Activated effector memory CD4-positive, alpha-beta T cell treated with Interleukin-2 at 50 U/mL for 16 hours (primary cell): Measurements from ENCODE around the gene VWA8.
"Not testable (repeated sequence)": the region's sequence is repeated elsewhere in the genome, so short reads cannot be mapped to it uniquely, and the experiment has no call there.

Experiments
- DNase-seq: peaks from one replicate; pipeline ENCODE4 v3.0.0-alpha.2; 2020

Gene VWA8

GRCh38 chr13:41919741-41920487 is 41.0 kb downstream of the VWA8 start:
- no peak for DNase-seq

DNA sequence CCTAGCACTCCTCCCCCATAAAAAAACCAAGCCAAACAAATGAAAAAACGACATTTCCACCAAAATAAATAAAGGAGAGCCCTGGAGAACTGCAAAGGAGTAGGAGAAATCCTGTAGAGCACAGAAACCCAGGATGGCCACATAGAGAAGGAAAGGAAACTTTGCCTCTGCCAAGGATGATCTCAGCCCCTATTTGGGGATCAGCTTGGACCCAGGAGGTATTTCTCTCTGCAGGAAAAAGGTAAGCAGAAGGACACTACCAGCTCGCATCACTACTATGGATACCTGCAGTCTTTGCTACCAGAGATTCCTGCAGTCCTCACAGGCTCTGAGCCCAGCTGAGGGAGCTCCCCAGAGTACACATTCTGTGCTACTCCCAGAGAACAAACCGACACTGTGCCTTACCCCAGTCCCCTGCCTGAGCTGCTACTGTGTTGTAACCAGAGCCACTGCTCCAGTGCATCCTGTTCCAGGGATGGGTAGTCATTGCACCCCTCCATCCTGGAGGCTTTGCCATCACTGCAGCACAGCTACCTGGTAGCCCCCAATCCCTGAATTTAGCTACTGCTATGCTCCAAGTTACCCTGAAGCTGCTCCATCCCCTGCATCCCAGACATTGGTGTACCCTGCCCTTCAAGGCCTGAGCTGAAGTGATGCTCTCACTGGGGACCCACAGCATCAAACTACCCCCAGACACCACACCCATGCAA is 41.7 kb downstream of the VWA8 start:
- DNase-seq = no peak

DNA sequence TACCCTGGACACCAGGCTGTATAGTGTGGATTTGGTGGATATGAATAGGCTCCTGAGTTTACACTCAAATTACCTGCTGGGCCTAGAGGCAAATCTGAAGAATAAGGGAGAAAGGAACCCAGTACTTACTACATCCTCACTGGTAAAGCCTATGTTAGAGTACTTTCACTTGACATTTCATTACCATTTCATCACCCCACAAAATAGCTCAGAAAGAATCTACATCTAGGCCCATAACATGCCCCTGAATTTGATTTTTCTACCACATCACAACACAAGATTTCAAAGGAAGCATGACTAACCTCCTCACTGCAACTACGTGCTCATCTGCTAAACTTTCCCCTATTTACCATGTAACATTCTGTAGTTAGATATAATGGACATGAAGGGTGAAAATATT is 43.3 kb downstream of the VWA8 start:
- no peak for DNase-seq

DNA sequence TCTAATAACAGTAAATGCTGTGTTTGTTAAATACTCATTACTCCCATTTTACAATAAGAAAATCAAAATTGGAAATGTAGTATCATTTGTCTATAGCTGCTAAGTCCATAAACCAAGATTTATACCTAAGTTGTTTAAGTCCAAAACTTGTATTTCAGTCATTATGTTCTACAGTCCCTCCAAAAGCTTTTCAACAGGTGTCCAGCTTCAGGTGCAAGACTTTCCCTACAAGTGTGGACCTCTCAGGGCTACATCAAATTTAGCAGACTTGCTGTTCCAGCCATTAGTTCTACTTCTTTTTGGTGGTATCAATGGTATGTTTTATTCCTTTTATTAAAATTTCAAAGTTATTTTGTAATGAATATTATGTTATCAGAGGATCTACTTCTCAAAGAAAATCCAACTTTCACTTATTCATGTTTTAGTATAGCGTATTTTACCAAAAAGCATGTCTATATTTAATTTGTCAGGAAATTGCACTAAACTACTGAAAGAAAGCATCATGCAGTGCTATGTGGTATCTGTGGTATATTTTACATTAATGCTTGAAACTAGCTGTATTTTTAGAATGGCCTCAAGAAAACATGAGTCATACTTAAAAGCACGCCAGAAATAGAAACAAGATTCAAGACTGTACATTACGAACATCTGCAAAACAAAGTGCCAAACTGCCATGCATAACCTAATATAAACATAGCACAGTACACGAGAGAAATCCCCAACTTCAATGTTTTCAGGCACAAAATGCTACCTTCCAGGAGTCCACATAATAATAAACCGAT is 44.5 kb downstream of the VWA8 start:
- no peak for DNase-seq

- no peak for DNase-seq
Observed at GRCh38 chr13:41915081-41915480, 45.8 kb downstream of the VWA8 start.

DNA sequence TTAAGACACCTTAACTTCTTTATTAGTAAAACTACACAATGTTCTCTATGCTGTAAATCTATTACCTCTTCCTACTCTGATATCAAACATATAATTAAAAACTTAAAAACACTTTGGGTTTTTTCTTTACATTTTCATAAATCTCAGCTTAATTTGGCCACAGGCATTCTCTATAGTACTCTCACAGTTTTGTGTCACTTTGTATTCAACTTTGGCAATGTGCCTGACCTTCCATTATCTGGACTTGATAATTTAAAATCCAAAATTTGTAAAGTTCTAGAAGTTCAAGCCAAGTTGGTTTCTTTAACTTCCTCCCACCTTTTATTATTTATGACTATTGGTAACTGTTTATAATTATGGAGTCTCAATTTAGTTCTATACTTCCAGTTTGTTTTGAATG is 46.4 kb downstream of the VWA8 start:
- no peak for DNase-seq

DNA sequence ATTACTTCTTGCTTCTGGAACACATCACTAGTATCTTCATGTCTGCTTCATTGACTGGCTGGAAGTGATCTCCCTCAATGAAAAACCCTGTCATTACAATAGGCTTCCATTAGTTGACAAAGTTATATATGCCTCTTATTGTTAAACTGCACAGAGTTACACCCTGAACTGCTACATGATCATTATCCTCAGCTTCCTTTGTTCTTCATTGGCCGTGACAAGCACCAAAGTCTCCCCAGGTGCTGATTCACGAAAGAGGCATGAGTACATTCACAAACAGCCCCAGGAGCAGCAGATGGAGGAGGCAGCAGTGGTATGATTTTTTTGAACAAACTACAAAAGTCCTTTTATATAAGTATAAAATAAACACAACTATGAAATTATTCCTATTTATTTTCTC is 51.4 kb downstream of the VWA8 start:
- no peak for DNase-seq

- no peak for DNase-seq
Observed at GRCh38 chr13:41905600-41906254, 55.2 kb downstream of the VWA8 start.

DNA sequence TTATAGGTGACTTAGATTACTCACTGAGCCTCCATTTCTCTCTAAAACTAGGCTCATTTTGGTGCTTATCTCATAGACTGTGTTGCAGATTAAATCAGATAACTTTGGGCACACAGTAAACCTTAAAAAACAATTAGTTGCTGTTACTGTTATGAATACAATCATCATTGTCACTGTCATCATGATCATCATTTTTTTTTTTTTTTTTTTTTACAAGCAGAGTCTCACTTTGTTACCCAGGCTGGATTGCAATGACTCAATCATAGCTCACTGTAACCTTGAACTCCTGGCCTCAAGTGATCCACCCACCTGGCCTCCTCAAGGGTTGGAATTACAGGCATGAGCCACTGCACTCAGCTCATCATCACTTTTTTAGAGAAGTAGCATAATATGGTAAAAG is 60.0 kb downstream of the VWA8 start:
- DNase-seq = no peak

DNA sequence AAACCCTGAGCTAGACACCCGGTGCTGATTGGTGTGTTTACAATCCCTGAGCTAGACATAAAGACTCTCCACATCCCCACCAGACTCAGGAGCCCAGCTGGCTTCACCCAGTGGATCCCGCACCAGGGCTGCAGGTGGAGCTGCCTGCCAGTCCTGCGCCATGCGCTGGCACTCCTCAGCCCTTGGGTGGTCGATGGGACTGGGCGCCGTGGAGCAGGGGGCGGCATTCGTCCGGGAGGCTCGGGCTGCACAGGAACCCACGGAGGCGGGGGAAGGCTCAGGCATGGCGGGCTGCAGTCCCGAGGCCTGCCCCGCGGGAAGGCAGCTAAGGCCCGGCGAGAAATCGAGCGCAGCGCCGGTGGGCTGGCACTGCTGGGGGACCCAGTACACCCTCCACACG is 62.5 kb downstream of the VWA8 start:
- not testable (repeated sequence) for DNase-seq

DNA sequence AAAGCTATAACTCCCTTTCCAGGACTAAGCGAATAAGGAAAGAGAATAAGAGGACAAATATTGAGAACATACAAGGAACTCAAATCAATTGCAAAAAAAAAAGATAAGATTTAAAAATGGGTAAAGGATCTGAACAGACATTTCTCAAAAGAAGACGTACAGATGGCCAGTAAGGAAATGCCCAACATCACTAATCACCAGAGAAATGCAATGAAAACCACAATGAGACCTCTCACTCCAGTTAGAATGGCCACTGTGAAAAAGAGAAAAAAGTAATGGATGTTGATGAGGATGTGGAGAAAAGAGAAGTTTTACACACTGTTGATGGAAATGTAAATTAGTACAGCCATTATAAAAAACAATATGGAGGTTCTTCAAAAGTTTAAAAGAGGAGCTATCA is 63.8 kb downstream of the VWA8 start:
- DNase-seq = no peak

- no peak for DNase-seq
Observed at GRCh38 chr13:41895478-41895877, 65.4 kb downstream of the VWA8 start.

- no peak for DNase-seq
Observed at GRCh38 chr13:41891119-41891518, 69.8 kb downstream of the VWA8 start.

GRCh38 chr13:41883147-41883546 is 77.8 kb downstream of the VWA8 start:
- DNase-seq = no peak

DNA sequence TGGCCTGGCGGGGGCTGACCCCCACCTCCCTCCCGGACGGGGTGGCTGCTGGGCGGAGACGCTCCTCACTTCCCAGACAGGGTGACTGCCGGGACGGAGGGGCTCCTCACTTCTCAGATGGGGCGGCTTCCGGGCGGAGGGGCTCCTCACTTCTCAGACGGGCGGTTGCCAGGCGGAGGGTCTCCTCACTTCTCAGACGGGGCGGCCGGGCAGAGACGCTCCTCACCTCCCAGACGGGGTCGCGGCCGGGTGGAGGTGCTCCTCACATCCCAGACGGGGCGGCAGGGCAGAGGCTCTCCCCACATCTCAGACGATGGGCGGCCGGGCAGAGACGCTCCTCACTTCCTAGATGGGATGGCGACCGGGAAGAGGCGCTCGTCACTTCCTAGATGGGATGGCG is 79.0 kb downstream of the VWA8 start:
- DNase-seq = not testable (repeated sequence)

GRCh38 chr13:41880966-41881365 is 79.9 kb downstream of the VWA8 start:
- no peak for DNase-seq

- DNase-seq = no peak
Observed at GRCh38 chr13:41864658-41865057, 96.3 kb downstream of the VWA8 start.

DNA sequence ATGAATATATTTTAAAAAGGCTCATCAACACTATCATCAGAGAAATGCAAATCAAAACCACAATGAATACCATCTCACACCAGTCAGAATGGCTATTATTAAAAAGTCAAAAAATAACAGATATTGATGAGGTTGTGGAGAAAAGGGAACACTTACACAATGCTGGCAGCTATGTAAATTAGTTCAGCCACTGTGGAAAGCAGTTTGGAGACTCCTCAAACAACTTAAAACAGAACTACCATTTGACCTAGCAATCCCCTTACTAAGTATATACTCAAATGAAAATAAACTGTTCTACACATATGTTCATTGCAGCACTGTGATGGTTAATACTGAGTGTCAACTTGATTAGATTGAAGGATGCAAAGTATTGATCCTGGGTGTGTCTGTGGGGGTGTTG is 98.2 kb downstream of the VWA8 start:
- not testable (repeated sequence) for DNase-seq

DNA sequence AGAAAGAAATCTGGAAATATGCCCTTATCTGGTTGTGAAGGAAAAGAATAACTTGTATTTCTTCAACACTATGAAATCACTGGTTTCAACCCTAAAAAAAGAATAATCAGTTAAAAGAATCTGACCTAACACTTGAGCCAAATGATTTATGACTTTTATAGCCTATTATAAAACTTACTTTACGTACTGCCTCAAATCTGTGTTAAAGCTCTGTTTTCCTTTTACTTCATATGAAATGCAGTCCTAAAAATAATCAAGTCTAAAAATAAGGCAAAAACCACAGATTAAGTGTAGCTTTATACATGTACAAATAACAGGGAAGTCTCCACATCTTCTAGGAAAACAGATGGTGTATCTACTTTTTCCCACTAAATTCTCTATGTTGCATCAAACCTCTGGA is 101.3 kb downstream of the VWA8 start:
- no peak for DNase-seq

DNA sequence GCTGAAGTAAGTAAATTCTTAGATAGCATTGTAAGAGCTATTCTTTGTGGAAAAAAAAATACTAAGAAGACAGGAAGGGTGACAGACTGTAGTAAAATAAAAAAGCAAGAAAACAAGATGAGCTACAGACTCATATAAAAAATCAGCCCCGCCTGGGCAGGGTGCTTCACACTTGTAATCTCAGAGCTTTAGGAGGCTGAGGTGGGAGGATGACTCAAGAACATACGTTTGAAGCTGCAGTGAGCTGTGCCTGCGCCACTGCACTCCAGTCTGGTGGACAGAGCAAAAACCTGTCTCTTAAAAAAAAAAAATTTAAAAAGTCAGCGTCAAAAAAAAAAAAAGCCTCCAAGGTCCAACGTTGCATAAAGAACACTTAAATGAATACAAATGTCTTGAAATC is 102.1 kb downstream of the VWA8 start:
- DNase-seq = no peak

- DNase-seq = no peak
Observed at GRCh38 chr13:41854758-41855157, 106.2 kb downstream of the VWA8 start.

DNA sequence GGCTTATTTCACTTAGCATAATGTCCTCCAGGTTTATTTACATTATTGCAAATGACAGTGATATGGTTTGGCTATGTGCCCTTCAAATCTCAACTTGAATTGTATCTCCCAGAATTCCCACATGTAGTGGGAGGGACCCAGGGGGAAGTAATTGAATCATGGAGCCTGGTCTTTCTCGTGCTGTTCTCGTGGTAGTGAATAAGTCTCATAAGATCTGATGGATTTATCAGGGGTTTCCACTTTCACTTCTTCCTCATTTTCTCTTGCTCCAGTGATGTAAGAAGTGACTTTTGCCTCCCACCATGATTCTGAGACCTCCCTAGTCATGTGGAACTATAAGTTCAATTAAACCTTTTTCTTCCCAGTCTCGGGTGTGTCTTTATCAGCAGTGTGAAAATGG is 109.6 kb downstream of the VWA8 start:
- DNase-seq = no peak
